ENCODE measurements around the gene UNC45A. TPM values are rescaled to one million over a fixed set of nuclear protein-coding genes. Genes with fewer than 3 reads are reported as not detected.

The UNC45A gene
- polyA plus RNA-seq, 3 donors, result 29.3 to 42.6 (median 30.4) TPM

DNA sequence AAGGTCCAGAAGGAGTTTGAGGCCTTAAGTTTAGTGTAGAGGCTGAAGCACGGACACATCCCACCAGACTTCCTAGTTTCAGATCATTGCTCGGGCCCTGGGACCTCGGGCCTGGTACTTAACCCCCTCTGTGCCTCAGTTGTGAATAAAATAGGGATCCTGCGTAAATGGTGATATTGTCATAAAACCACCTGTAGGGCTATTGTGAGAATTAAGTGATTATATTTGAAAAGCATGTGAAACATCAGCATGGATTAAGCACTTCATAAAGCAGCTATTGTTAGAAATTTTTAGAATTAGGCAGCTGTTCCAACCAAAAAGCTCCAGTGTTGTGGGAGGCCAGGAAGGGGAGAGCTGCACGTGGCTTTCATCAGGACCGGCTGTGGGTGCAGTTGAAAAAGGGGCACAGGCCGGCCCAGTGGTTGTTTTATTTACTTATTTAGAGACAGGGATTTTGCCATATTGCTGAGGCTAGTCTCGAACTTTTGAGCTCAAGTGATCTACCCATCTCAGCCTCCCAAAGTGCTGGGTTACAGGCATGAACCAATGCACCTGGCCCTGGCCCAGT lies 24.0 kb downstream of the UNC45A start:
- Mint-ChIP-seq H3K36me3 (peaks cover 41 to 50% of the 10 kb centered on the region in 2 donors), H3K4me1 (peaks cover 19% of the 10 kb centered on the region), H3K4me3 (no peak overlapping the region), H3K27me3 (ENCODE audit: low read depth in 3 of 3) (no peaks in the 10 kb centered on the region), H3K27ac (no peak overlapping the region), H3K9me3 (no peaks in the 10 kb centered on the region)
- intact Hi-C loops (cut with micrococcal nuclease), result loop anchor here in 1 of 2 donors (10.0 kb wide), 2 partner anchors 66 to 316 kb away; partner anchors contain the start of gene VPS33B
- H3K9me3 ChIP-seq (replicated peaks in 1 of 2; ENCODE audit: control insufficient read depth in 1 of 2, insufficient read depth in 1 of 2, low read length in 2 of 2), result no peaks in the 10 kb centered on the region
- no peak overlapping the region for H3K9ac ChIP-seq (ENCODE audit: insufficient read depth, low read length, poor library complexity, severe bottlenecking)
- H3K27me3 ChIP-seq (ENCODE audit: control insufficient read depth in 2 of 2, insufficient read depth in 2 of 2, low read length in 2 of 2), result no peaks in the 10 kb centered on the region
- peaks cover 11% of the 10 kb centered on the region for H4K20me1 ChIP-seq (ENCODE audit: insufficient read depth, low read length)
- no peak for DNase-seq
- H3K4me2 ChIP-seq (replicated peaks; ENCODE audit: extremely low read depth, low read length, poor library complexity, severe bottlenecking), result no peak overlapping the region
- peaks cover 26% of the 10 kb centered on the region for H3K79me2 ChIP-seq (ENCODE audit: insufficient read depth, low read length)
- TF ChIP-seq, protein P1, sequence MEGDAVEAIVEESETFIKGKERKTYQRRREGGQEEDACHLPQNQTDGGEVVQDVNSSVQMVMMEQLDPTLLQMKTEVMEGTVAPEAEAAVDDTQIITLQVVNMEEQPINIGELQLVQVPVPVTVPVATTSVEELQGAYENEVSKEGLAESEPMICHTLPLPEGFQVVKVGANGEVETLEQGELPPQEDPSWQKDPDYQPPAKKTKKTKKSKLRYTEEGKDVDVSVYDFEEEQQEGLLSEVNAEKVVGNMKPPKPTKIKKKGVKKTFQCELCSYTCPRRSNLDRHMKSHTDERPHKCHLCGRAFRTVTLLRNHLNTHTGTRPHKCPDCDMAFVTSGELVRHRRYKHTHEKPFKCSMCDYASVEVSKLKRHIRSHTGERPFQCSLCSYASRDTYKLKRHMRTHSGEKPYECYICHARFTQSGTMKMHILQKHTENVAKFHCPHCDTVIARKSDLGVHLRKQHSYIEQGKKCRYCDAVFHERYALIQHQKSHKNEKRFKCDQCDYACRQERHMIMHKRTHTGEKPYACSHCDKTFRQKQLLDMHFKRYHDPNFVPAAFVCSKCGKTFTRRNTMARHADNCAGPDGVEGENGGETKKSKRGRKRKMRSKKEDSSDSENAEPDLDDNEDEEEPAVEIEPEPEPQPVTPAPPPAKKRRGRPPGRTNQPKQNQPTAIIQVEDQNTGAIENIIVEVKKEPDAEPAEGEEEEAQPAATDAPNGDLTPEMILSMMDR (IDR thresholded peaks at IDR 0.05), result no peak
- peaks cover 29 to 45% of the 10 kb centered on the region in 2 donors for H3K36me3 ChIP-seq (replicated peaks in 1 of 2; ENCODE audit: control insufficient read depth in 1 of 2, insufficient read depth in 2 of 2, low read length in 2 of 2)
- H2AFZ ChIP-seq (ENCODE audit: insufficient read depth, low read depth, low read length, poor library complexity, severe bottlenecking), result no peak overlapping the region
- H3K27ac ChIP-seq (ENCODE audit: low read depth in 1 of 2, low read length in 2 of 2), result no peak overlapping the region
- 100% methylated on average over 2 of the region's 8 CpGs for WGBS (ENCODE audit: insufficient coverage)
- no peak overlapping the region for H3K4me3 ChIP-seq (replicated peaks in 1 of 3; ENCODE audit: low read depth in 2 of 3, low read length in 3 of 3)
- H3K4me1 ChIP-seq (ENCODE audit: control insufficient read depth in 1 of 2, insufficient read depth in 2 of 2, low read length in 2 of 2), result peaks cover 17 to 30% of the 10 kb centered on the region in 2 donors

DNA sequence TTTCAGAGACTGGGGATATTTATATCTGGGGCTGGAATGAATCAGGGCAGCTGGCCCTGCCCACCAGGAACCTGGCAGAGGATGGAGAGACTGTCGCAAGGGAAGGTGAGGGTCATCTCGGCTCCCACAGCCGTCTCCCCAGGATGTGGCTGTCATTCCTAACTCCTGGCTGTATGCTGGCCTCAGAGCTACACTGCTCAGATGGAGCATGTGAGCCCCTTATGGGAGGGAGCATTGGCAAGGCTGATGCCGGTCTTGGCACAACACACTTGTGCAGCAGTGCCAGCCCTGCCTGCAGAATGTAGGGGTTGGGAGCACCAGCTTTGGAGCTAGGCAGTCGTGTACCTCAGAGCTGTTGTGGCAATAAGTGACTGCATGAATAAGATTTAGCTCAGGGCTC lies 24.8 kb downstream of the UNC45A start:
- intact Hi-C loops (cut with micrococcal nuclease), result loop anchor here in 1 of 2 donors (10.0 kb wide), 2 partner anchors 65 to 315 kb away; partner anchors contain the start of gene VPS33B
- peaks cover 11% of the 10 kb centered on the region for H4K20me1 ChIP-seq (ENCODE audit: insufficient read depth, low read length)
- H3K9me3 Mint-ChIP-seq, result no peaks in the 10 kb centered on the region
- no peak for DNase-seq
- peak overlapping the region in 1 of 7 donors; percentile 33 for H3K27ac Mint-ChIP-seq
- H3K4me1 Mint-ChIP-seq, result peaks cover 19% of the 10 kb centered on the region
- H3K27me3 ChIP-seq (ENCODE audit: control insufficient read depth in 2 of 2, insufficient read depth in 2 of 2, low read length in 2 of 2), result no peaks in the 10 kb centered on the region
- no peaks in the 10 kb centered on the region for H3K9me3 ChIP-seq (replicated peaks in 1 of 2; ENCODE audit: control insufficient read depth in 1 of 2, insufficient read depth in 1 of 2, low read length in 2 of 2)
- TF ChIP-seq, protein P1 (IDR thresholded peaks at IDR 0.05), result no peak
- peaks cover 26% of the 10 kb centered on the region for H3K79me2 ChIP-seq (ENCODE audit: insufficient read depth, low read length)
- H3K4me3 Mint-ChIP-seq, result no peak overlapping the region
- H3K4me3 ChIP-seq (replicated peaks in 1 of 3; ENCODE audit: low read depth in 2 of 3, low read length in 3 of 3), result no peak overlapping the region
- H3K4me1 ChIP-seq (ENCODE audit: control insufficient read depth in 1 of 2, insufficient read depth in 2 of 2, low read length in 2 of 2), result peaks cover 14 to 23% of the 10 kb centered on the region in 2 donors
- peaks cover 29 to 53% of the 10 kb centered on the region in 2 donors for H3K36me3 ChIP-seq (replicated peaks in 1 of 2; ENCODE audit: control insufficient read depth in 1 of 2, insufficient read depth in 2 of 2, low read length in 2 of 2)
- no peak overlapping the region for H3K27ac ChIP-seq (ENCODE audit: low read depth in 1 of 2, low read length in 2 of 2)
- H3K9ac ChIP-seq (ENCODE audit: insufficient read depth, low read length, poor library complexity, severe bottlenecking), result no peak overlapping the region
- 92% methylated on average over 4 of the region's 5 CpGs for WGBS (ENCODE audit: insufficient coverage)
- peaks cover 41 to 56% of the 10 kb centered on the region in 2 donors for H3K36me3 Mint-ChIP-seq
- no peaks in the 10 kb centered on the region for H3K27me3 Mint-ChIP-seq (ENCODE audit: low read depth in 3 of 3)
- H3K4me2 ChIP-seq (replicated peaks; ENCODE audit: extremely low read depth, low read length, poor library complexity, severe bottlenecking), result no peak overlapping the region
- H2AFZ ChIP-seq (ENCODE audit: insufficient read depth, low read depth, low read length, poor library complexity, severe bottlenecking), result no peak overlapping the region

All from CD14-positive monocyte (primary cell).